ENCODE results near the gene CD200.

GRCh38 chr3:112338727-112339056, 5.7 kb downstream of the CD200 start:
- no peak for TF ChIP-seq PBX3 (IDR thresholded peaks at IDR 0.05)
- no peak for TF ChIP-seq RNF2 (IDR thresholded peaks at IDR 0.05; ENCODE audit: borderline replicate concordance, low read depth)
- TF ChIP-seq MYC (IDR thresholded peaks at IDR 0.05; ENCODE audit: borderline replicate concordance, low read length) = no peak
- TF ChIP-seq EP300 (IDR thresholded peaks at IDR 0.05) = no peak
- TF ChIP-seq CTCF (IDR thresholded peaks at IDR 0.05) = no peak
- no peak for TF ChIP-seq POLR2A (IDR thresholded peaks at IDR 0.05; ENCODE audit: low read length)
- no peak for TF ChIP-seq REST (IDR thresholded peaks at IDR 0.05)
- TF ChIP-seq PHF8 (IDR thresholded peaks at IDR 0.05; ENCODE audit: borderline replicate concordance, low read depth) = no peak
- TF ChIP-seq FOSB (CRISPR knock-in tag; IDR thresholded peaks at IDR 0.05) = no peak
- TF ChIP-seq KDM1A (IDR thresholded peaks at IDR 0.05; ENCODE audit: low read depth) = no peak
- TF ChIP-seq CEBPB (IDR thresholded peaks at IDR 0.05) = no peak
- no peak for TF ChIP-seq SMC3 (IDR thresholded peaks at IDR 0.05)
- TF ChIP-seq USF2 (IDR thresholded peaks at IDR 0.05) = no peak
- TF ChIP-seq JUNB (IDR thresholded peaks at IDR 0.05) = no peak

Data from A549 (cell line).